ENCODE results near the gene PSMD2.
A peak's percentile ranks its signal among the peaks of the same experiment; 100 is the strongest.
"Not testable (repeated sequence)": the region's sequence is repeated elsewhere in the genome, so short reads cannot be mapped to it uniquely, and the experiment has no call there.

PSMD2 gene

DNA sequence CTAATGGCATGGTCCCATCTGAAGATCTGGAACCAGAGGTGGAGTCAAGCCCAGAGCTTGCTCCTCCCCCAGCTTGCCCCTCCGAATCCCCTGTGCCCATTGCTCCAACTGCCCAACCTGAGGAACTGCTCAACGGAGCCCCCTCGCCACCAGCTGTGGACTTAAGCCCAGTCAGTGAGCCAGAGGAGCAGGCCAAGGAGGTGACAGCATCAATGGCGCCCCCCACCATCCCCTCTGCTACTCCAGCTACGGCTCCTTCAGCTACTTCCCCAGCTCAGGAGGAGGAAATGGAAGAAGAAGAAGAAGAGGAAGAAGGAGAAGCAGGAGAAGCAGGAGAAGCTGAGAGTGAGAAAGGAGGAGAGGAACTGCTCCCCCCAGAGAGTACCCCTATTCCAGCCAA lies 22.6 kb downstream of the PSMD2 start:
- DNase-seq = no peak

DNA sequence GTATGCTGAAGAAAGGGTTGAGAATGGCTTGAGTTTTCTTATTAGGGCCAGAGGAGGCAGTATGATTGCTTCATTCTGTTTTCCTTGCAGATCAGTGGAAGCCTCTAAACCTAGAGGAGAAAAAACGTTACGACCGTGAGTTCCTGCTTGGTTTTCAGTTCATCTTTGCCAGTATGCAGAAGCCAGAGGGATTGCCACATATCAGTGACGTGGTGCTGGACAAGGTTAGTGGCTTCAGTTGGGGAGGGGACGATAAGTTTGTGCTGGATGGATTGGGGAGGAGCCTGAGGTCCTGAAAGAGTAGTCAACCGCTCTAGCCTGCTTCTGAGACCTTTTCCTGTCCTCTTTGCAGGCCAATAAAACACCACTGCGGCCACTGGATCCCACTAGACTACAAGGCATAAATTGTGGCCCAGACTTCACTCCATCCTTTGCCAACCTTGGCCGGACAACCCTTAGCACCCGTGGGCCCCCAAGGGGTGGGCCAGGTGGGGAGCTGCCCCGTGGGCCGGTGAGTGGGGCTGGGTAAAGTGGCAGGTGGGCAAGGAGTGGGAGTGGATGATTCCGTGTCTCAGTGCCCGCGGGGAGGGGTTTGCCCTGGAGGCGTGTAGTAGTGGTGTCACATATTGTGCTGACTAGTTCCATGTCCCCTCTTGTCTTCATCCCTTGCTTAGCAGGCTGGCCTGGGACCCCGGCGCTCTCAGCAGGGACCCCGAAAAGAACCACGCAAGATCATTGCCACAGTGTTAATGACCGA lies 23.9 kb downstream of the PSMD2 start:
- no peak for DNase-seq

DNA sequence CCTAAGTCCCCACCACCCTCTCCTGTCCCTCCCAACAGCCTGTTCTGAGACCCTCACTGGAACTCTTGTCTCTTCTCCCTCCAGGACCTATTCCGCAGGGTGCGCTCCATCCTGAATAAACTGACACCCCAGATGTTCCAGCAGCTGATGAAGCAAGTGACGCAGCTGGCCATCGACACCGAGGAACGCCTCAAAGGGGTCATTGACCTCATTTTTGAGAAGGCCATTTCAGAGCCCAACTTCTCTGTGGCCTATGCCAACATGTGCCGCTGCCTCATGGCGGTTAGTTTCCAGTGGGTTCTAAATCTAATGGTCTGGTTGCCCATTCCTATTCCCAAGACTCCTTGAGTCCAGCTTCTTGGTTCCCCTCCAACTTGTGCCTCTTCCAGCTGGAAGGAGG lies 24.7 kb downstream of the PSMD2 start:
- DNase-seq = no peak

DNA sequence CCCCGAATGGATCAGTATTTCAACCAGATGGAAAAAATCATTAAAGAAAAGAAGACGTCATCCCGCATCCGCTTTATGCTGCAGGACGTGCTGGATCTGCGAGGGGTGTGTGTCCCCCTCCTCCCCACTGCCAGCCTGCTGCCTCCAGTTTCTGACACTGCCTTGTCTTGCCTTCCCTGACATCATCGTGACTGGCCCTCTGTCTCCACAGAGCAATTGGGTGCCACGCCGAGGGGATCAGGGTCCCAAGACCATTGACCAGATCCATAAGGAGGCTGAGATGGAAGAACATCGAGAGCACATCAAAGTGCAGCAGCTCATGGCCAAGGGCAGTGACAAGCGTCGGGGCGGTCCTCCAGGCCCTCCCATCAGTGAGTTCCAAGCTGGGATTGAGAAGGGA lies 26.2 kb downstream of the PSMD2 start:
- DNase-seq = no peak

DNA sequence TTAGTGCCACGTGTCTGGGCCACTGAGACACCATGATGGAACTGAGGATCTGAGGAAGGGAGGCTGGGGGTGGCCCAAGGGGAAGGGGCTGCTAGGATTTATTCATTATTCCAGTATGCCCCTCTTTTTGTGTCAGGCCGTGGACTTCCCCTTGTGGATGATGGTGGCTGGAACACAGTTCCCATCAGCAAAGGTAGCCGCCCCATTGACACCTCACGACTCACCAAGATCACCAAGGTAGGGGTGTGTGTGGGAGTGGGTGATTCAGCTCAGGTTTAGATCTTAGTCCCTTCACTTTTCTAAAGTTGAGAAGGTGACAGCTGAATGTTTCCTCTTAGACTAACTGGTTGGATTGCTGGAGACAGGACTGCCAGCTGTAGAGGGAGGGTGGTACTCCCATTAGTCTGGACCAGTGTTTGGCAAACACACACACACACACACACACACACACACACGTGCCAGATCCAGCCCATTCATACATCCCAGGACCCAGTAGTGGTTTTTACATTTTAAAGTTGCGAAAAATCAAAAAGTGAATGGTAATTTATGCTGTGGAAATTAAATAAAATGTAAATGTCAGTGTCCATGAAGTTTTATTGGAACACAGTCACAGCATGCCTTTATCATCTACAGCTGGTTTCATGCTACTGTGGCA lies 26.8 kb downstream of the PSMD2 start:
- DNase-seq = no peak

DNA sequence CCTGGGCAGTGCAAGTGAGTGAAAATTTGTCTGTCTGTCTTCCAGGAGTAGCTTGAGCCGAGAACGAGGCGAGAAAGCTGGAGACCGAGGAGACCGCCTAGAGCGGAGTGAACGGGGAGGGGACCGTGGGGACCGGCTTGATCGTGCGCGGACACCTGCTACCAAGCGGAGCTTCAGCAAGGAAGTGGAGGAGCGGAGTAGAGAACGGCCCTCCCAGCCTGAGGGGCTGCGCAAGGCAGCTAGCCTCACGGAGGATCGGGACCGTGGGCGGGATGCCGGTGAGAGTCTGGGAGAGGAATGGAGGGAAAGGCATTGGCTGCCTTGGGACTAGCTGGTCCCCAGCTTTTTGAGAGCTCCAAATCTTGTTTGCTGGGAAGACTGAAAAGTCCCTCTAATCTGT lies 28.1 kb downstream of the PSMD2 start:
- DNase-seq = no peak

DNA sequence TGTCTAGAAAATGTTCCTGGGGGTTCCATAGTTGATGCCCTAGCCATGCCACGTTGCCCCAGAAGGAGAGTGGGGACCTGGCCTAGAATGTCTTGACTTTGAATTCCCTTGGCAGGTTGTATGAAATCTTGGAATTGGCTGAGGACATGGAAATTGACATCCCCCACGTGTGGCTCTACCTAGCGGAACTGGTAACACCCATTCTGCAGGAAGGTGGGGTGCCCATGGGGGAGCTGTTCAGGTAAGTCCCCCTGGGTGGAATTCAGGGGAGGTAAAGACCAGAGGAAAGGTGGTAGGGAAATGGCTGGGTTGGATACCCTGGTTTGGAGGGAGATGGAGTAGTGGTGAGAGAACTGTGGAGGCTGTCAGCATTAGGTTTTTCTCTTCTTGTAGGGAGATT lies 29.5 kb downstream of the PSMD2 start:
- DNase-seq = no peak

DNA sequence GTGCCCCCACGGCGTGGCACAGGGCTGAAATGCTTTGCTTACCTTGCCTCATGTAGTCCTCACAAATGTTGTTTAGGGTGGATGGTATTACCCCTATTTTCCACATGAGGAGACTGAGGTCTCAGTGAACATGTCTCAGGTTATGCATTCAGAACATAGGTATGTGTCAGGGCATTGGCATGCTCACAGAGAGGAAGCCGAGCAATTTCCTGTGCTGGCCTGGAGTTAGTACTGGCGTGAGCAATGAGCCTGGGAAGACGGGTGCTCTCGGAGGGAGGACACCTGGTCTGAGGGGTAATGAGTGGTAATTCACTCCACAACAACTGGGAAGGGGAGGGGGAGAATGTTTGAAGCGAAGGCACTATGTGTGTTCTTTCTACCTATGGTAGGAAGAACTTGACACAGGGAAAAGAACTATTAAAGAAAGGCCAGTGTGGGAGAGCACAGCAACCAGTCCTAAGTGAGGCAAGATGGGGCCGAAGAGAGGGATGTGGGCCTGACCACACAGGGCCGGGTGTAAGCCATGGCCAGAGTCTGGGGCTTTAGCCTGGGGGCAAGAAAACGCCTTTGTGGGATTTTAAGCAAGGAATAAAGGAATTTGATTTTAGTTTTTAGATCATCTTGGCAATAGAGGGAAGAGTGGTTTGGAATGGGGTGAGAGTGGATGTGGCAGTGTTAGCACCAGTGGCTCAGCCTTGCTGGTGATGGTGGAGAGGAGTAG lies 33.5 kb downstream of the PSMD2 start:
- no peak for DNase-seq

DNA sequence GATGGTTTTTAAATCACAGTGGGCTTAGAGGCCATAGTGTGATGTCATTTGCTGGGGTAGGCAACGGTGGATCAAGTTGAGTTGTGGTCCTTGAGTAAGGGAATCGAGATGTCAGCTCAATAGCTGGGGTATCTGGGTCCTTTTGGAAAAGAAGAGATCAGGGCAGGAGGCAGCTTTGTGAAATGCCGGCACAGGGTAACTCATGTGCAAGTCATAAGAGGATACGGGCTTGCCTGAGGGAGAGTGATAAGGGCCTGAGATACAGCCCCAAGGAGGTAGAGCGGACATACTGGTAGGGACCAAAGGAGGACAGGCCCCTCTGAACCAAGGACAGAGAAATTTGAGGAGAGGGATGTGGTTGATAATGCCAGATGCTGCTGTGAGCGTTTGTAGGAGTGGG lies 34.1 kb downstream of the PSMD2 start:
- DNase-seq = no peak

DNA sequence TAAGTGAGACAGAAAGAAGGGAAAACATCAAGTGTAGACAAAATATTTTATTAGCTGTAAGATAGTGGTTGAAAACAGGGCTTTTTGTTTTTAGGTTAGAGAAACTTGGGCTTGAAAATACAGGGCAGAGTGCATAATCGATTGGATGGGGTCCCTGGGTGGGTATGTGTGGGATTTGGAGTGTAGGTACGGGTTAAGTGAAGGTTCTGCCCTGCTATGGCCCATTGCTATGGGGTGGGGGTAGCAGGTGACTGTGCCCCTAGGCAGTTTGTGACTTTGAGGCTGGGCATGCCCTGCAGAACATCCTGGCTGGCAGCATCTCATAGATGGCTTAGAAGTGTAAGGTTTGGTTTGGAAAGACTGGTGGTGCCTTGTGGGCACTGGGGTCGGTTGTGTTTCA lies 34.7 kb downstream of the PSMD2 start:
- no peak for DNase-seq

DNA sequence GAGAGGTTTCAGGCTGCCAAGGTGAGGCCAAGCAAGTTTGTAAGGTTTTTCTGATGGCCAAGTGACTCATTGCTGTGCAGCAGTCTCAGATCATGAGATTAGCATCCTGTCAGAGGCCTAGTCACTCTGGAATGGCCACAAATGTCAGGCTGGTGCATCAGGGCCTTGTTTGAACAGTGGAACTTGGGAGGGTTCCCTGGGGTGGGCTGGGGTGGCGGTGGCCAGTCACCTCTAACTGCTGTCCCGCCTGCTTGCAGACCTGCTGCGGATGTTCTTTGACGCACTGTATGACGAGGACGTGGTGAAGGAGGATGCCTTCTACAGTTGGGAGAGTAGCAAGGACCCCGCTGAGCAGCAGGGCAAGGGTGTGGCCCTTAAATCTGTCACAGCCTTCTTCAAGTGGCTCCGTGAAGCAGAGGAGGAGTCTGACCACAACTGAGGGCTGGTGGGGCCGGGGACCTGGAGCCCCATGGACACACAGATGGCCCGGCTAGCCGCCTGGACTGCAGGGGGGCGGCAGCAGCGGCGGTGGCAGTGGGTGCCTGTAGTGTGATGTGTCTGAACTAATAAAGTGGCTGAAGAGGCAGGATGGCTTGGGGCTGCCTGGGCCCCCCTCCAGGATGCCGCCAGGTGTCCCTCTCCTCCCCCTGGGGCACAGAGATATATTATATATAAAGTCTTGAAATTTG lies 35.6 kb downstream of the PSMD2 start:
- no peak for DNase-seq

DNA sequence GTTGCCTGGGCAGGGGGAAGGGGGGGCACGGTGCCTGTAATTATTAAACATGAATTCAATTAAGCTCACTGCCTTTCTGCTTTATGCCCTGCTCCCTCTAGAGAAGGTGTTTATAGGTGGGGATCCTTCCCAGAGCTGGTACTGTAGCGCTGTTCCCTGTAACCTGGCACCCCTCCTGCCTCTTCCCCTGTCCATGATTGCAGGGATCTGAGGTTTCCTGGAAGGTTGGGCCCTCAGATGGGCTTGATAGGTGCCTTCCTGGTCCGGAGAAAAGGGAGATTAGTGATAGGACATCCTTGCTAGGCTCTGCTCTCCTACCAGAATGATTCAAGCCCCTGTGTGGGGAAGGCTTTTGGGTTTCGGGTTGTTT lies 36.2 kb downstream of the PSMD2 start:
- peak; percentile 42 for DNase-seq

DNA sequence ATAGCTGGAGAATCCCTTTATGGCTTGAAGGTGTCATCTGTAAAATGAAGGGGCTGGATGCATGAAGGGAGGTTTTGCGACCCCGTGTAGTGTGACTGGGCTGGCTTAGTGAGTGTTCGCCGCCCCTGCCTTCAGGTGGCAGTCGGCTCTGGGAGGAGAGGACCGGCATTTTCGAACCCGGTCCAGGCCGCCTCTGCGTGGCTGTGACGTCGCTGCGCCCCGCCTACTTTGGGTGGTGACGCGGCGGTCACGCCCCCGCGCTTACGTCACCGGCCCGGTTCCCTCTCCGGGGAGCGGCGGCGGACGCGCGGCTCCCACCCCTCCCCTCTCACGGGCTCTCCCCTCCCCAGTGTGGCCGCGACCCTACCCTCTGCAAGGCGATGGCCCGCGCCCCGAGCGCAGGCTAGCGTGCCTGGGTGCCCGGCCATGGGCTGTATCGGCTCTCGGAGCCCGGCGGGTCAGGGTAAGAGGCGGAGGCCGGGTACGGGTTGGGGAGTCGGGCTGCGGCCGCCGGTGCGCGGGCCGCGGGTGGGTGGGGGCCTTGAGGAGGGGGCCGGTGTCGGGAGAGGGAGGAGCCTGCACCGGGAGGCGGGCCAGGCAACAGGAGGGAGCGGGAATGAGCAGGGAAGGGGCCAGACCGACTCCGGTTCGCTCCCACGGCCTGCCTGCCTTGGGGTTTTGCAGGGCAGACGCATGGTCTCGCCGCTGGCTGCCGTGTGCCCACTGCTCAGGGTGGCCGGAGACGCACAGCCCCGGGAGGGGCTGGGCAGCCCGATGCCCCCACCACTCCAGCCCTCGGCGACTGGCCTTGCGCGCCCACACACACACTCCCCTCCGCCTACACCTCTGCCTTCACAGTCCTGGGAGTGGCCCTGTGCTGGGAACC lies 36.9 kb downstream of the PSMD2 start:
- DNase-seq = peak; percentile 89

DNA sequence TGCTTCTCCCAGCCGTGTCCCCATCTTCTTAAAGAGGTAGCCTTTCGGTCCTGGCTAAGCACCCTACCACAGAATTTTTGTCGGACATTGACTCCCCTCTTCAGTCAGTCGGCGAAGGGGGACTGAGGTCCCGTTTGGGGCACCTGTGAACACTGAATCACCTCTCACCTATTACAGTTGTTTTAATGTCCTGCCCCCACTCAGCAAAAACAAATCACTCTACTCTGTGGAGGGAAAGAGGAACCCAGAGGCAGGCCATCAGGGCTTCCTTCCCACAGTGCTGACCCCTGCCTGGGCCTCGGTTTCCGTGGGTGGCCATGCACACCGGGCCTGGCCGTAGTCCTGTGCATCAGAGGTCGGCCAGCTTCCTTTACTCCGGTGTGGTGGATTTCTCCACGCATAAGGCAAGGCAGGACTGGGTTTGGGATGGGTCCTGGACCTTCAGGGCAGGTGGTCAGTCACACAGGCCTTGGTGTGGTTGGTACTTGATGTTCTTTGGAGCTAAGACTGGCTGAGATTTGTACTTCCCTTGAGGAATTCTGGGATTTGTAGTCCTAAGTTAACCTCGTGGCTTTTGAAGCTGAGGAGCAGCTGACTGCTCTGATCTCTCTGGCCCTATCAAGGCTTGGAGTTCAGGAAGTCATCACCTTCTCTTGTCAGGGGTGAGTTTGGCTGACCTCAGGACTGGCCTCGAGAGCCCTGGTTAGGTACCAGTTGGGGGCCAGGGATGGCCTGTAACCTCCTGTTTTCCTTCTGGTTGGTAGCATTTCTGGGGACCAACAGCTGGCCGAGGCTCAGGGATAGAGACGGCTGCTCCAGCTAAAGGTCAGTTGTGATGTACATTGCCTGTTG lies 37.7 kb downstream of the PSMD2 start:
- no peak for DNase-seq

DNA sequence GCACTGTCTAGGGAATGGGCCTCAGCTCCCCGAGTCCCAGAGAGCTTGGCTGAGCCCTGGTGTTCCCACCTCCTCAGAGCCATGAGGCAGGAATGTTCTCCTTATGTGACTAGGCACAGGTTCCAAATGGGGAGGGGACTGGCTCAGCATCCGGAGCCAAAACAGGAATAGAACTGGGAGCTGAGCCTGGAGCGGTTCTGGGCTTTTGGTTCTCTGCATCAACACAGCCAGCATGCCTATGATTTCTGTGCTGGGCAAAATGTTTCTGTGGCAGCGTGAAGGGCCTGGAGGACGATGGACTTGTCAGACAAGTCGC lies 38.3 kb downstream of the PSMD2 start, which contains the start of gene FAM131A:
FAM131A (plus strand) TSS at position 202 of the 316 bp plus-strand sequence; CDS start at position 233, 31 bp downstream.
- no peak for DNase-seq

DNA sequence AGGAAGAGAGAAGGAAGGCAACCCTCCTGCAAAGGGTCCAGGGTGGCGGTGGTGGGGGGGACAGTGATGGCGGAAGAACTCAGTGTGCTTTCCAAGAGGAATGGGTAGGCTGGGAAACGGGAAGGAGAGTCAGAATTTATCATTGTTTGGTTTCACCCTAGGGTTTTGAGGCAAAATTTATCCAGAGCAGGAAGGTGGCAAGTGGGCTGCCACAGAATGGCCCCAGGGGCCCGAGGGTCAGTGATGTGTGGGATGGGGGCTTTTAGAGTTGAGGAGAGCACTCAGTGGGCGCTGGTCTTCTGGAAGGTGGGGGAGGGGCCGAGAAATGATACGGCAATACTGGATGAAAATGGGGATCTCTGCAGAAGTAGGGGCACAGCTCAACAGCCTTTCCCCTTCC lies 38.9 kb downstream of the PSMD2 start:
- DNase-seq = no peak

DNA sequence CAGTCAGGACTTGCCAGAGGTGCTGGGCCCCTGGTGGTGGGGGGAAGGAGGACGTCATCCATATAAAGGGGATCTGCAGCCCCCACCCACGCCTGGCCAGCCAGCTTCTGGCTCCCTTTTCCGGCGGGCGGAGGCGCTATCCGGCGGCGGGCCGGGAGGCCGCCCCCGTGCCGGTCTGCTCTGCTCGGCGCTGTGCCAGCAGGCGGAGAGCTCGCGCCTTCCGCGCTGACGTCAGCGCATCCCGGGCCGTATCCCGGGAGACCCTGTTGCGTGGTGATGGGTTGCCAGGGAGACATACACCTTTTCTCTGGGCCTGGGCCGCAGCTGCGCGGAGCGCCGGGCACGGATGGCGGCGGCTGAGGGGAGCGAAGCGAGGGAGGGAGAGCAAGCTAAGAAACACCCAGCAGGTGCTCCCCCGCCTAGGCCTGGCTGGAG lies 39.5 kb downstream of the PSMD2 start:
- peak; percentile 98 for DNase-seq

DNA sequence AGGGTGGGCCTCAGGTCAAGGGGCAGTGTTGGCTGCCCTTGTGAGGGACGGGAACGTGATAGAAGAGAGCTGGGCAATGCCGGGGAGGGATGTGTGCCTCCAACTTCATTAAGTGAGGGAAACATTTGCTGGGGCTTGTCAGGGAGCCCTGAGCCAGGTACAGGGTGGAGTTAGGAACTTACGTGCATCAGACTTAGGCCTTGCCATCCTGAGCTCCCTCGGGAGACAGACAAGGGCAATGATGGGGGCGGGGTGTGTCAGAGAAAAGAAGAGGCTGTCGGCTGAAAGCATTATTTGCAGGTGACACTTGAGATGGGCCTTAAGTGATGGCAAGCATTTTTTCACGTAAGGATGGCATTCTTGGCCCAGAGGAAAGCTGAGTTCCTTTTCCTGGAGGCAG lies 40.0 kb downstream of the PSMD2 start:
- DNase-seq = peak; percentile 82

DNA sequence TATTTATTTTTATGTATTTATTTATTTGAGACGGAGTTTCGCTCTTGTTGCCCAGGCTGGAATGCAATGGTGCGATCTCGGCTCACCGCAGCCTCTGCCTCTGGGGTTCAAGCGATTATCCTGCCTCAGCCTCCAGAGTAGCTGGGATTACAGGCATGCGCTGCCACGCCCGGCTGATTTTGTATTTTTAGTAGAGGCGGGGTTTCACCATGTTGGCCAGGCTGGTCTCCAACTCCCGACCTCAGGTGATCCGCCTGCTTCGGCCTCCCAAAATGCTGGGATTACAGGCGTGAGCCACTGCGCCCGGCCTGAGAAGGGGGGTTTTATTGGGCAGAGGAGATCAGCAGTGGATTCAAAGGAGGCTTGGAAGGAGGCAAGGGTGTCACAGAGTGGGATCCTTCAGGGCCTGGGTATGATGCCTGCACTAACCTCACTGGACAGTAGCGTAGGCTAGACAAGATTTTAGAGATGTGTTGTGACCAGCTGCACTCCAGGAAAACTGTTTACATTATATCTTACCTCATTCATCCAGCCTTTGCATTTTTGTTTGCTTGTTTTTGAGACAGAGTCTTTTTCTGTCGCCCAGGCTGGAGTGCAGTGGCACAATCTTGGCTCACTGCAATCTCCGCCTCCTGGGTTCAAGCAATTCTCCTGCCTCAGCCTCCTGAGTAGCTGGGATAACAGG lies 40.6 kb downstream of the PSMD2 start:
- not testable (repeated sequence) for DNase-seq

DNA sequence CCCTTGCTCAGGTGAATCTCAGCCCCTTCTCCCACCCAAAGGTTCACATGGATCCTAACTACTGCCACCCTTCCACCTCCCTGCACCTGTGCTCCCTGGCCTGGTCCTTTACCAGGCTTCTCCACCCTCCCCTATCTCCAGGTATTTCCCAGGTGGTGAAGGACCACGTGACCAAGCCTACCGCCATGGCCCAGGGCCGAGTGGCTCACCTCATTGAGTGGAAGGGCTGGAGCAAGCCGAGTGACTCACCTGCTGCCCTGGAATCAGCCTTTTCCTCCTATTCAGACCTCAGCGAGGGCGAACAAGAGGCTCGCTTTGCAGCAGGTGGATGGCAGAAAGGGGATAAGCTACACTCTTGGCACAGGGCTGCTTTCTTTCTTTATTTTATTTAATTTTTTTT lies 42.9 kb downstream of the PSMD2 start:
- DNase-seq = no peak
